ENCODE data around the gene S100B.

The S100B gene

DNA sequence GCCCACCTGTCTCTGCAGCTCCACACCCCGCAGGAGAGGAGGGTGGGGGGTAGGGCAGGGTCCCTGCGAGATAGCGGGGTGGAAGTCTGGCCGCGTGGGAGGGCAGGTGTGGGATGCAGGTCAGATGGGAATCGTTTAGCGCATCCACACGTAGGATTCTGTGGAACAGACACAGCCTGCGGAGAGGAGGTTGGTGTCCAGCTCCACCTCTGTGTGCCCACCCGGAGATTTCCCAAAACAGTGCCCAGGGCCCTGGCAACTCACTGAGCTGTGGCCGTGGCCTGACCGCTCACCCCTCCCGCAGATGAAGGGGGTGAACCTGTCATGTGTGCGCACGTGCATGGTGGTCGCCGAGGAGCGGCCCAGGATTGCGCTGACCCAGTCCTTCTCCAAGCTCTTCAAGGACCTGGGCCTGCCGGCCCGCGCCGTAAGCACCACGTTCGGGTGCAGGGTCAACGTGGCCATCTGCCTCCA is 46.9 kb downstream of the S100B start:
- no peak for DNase-seq

DNA sequence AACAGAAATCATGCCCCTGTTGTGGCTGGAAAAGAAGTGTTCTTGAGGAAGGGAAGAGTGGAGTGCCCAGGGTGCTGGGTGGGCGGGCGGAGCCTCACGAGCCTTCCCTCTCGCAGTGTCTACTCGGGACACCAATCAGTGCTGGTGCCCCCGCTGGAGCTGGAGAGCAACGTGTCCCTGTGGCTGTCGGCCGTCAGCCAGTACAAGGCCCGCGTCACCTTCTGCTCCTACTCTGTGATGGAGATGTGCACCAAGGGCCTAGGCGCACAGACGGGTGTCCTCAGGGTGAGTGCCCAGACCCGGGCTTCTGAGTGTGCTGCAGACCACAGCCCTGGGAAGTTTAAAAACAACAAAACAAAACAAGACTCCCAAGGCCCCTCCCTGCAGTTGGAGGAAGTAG is 47.4 kb downstream of the S100B start:
- DNase-seq, result no peak

DNA sequence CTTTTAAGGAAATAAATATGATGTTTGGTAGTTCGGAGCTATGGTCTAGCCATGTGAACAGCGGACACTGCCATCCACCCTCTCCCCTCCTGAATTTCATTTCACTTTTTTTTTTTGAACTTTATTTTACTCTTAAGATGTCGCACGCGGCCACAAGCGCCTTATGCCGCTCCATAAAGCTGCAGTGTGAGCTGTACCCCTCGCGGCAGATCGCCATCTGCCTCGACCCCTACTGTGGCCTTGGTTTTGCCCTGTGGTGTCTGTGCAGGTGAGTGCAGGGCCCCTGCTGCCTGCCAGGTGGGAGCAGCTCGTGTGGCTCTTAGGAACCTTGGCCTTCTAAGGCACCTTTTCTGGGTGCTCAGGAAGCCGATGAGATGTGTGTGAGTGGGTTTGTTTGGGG is 48.1 kb downstream of the S100B start:
- no peak for DNase-seq

DNA sequence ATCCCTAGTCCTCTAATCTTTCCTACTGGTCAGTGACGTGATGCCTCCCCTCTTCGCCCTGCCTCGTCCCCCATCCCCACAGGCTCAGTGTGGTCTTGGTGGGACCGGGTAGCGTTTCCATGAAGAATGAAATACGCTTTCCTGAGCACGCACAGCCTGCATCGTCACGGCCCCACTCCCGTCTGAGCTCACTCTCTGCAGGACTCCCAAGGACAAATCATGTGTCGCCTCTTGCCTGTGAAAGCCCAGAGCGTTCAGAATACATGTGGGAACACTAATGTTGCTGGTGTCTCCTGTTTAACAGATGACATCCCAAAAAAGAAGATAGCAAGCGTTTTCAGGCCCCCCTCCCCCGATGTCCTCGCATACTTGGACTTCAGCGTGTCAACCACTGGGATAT is 49.2 kb downstream of the S100B start:
- DNase-seq, result no peak

DNA sequence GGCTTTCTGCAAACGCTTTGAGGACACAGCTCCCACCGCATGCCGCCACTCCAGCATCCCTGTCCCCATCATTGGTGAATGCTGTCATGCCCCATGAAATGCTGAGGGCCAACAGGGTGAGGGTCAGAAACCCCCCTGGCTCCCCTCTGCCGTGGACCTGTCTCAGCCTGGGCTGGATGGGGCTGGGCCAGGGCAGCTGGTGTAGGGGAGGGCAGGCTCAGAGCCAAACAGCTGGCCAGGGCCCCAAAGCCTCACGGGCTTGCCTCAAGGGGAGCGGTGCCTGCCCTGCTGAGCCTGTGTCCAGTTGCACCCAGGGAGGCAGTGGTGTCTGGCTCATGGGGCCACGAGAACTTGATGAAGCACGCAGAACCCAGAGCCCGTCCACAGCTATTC is 49.7 kb downstream of the S100B start:
- no peak for DNase-seq

DNA sequence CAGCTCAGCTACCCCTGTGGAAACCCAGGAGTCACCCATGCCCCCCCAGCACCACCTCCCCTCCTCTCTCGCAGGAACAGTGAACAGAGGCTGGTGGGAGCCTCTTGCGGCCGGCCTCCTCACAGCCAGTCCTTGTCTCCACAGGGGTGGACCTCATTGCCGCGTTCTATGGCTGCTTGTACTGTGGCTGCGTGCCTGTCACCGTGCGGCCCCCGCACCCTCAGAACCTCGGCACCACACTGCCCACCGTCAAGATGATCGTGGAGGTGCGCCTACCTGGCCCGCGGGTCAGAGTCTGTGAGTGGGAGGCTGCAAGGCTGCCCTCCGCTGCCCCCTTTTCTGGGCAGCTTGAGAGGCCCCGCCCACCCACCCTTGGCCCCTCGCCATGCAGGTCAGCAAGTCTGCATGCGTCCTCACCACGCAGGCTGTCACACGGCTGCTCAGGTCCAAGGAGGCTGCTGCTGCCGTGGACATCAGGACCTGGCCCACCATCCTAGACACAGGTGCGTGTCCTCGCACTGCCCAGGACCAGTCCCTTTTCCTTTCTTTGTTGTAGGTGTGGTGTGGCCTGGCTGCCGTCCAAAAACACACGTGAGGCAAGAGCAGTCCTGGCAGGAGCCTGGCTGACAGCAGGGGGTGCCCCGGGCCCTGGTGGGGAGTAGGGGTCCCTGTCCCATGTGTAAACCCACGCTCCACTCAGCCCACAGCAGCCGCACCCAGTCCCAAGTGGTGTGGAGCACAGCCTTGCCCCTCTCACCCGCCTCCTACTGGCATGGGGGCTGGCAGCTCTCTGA is 50.3 kb downstream of the S100B start:
- no peak for DNase-seq

DNA sequence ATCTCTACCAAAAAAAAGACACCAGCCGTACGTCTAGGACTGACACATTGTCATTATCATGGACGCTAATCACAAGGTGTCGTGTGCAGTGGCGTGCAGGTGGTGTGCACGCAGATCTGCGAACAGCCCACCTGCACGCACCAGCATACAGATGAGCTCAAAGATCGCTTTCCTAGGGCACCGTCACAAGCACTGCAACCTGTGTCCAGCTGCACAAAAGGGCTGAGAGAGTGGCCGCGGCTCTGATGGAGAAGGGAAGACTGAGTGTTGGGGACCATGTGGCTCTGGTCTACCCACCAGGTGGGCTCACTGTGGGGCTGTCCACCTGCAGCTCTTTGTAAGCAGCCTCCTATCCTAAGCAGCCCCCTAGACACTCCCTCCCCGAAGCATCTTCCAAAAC is 50.9 kb downstream of the S100B start:
- no peak for DNase-seq

DNA sequence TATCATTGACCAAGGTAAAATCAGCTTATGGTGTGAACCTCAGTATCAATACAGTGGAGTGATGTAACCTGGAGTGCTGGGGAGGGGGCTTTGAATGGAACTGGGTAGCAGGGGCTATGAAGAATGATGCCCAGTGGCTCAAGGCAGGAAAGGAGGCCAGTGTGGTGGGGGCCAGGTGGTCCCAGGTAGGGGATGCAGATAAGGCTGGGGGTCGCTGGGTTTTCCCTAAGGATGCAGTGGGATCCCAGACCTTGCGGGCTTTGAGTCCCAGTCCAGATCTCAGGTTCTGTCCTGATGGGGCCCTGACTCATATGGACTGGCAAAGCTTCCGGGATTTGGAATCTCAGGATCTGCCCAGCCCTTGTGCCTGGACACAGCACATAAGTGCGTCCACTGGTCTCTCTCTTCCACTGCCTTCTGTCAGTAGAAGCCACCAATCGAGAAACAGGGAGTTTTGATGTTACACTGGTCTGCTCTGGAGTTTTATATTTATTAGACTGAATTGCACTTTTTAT is 52.0 kb downstream of the S100B start:
- no peak for DNase-seq

DNA sequence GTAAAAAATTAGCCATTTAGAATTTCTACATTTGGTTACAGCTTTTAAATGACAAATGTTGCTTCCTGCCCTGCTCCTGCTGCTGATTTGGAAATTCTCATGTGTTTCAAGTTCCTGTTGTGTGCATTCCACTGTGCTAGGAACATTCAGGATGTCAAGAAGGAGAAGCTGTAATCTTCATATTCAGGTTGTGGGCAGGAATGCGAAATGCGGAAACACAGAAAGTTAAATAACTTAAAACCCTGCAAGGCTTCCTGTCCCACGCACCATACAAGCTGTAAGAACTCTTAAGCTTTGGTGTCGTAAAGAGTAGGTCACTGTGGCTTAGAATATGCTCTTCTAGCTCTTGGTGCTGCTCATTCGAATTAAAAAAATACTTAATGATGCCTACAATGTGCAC is 52.6 kb downstream of the S100B start:
- DNase-seq, result no peak

DNA sequence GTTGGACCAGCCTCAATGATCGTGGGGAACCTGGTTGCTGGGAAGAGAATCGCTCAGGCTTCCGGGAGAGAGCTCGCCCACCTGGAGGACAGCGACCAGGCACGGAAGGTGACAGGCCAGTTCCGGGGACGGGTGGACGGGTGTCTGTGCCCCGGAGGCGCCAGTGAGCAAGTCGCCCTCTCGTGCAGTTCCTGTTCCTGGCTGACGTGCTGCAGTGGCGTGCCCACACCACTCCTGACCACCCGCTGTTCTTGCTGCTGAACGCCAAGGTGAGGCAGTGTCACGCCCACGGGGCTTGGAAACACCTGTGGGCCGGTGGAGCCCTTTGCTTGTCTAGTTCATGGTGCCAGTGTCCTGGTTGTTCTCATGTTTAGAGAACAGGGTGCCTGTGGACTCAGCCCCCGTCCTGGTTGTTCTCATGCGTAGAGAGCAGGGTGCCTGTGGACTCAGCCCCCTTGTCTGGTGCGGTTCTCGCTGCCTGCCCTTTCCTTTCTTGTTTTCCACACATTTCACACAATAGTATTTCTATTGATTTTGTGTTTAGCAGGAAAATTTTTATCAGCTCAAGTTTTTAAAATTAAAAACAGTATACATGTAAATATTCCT is 53.1 kb downstream of the S100B start:
- no peak for DNase-seq

DNA sequence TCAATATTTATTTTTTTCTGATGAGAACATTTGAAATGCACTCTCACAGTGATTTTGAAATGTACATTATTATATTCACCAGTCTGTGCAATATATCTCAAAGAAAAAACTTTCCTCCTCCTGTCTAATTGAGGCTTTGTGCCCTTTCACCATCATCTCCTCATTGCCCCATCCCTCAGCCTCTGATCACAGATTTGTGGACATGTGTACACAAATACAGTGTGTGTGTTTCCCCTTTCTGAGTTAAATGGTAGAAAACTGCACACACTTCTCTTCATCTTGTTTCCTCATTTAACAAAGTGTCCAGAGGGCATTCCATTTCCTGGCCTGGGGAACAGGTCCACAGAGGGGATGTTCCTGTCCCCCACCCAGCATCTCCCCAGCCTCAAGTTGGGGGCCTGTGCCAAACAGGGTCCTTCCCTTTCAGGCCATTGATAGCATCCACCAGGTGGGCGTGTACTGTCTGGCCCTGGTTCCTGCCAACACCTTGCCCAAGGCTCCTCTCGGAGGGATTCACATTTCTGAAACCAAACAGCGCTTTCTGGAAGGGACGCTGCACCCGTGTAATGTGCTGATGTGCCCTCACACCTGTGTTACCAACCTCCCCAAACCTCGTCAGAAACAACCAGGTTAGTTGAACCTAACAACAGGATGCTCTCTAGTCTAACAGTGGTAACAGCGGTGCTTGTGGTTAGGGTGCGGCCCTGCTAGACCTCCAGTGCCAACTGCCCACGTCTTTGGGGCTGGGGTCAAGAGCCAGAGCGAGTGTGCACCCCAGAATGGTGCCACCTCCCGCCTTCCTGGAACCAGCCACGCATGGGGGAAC is 54.6 kb downstream of the S100B start:
- DNase-seq, result no peak

DNA sequence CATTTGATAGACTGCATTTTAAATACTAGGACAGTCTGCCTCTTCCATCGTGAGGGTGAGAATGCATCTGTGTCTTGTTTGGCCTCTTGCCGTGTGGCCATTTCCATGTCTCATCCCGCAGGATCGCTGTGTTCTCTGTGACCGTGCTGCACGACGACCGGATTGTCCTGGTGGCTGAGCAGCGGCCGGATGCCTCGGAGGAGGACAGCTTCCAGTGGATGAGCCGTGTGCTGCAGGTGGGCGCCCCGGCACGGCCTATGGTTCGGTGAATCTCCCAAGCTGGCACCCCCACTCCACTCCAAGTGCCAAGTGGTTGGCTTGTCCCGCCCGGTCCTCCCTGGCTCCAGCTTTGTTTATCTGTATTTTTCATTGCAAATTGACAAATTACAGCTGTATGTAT is 55.2 kb downstream of the S100B start:
- DNase-seq, result no peak

All from NCI-H524 (cell line).